NCI-H774 (cell line): ENCODE results near the gene BLOC1S6.
A peak's percentile ranks its signal among the peaks of the same experiment; 100 is the strongest.

Experiments
- DNase-seq: peaks from one replicate; lab custom pipeline; 2025; lab: John Stamatoyannopoulos, UW

BLOC1S6 gene, protein sequence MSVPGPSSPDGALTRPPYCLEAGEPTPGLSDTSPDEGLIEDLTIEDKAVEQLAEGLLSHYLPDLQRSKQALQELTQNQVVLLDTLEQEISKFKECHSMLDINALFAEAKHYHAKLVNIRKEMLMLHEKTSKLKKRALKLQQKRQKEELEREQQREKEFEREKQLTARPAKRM

DNA sequence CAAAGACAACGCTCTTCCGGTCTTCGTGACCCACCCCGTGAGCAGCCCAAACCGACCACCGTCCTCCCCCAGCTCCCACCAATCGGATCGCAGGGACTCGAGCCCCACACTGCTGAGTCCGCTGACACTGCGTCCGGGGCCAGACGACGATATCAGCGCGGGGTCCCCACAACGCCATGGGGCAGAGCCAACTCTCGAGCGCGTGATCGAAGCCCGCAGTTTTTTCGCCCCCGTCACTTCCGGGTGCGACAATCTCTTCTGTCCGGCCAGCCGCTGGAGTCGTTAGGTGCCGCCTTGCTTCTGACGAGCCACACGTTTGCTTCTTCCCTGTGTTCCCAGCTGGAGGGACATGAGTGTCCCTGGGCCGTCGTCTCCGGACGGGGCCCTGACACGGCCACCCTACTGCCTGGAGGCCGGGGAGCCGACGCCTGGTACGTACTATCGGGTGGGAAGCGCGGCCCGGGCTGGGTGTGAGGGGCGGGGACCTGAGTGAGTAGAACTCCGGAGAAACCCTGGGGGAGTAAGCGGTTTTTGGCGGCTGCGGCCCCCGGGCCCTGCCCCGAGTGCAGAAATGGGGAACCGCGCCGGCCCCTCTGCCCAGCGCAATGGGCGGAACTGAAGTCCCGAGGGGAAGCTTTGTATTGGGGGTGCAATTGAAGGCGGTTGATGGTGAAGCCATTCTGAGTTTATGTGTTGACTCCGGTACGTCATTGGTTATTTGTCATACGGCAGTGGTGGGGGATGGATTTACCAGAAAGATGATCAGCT, at the start of gene BLOC1S6:
BLOC1S6 (plus strand) TSS at position 285 of the 768 bp plus-strand sequence; CDS start at position 350, 65 bp downstream.
- peak; percentile 87 for DNase-seq

DNA sequence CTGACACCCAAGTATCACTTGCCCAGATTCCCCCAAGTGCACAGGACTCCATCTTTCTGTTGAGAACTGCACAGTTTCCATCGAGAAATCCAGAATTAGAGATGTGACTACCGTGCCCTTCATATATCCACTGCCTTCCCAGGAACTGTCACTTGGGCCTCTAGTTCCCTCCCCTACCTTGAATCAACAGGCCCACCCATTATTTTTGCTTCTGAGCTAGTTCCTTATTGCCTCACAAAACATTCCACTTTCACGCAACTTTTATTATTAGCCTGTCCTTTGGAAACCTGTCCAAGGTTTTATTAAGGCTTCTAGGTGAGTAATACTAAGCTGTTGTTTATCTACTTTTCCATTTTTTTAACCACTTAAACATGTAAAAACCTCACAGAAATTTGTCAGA, 47.5 kb upstream of the BLOC1S6 start:
- DNase-seq = no peak

DNA sequence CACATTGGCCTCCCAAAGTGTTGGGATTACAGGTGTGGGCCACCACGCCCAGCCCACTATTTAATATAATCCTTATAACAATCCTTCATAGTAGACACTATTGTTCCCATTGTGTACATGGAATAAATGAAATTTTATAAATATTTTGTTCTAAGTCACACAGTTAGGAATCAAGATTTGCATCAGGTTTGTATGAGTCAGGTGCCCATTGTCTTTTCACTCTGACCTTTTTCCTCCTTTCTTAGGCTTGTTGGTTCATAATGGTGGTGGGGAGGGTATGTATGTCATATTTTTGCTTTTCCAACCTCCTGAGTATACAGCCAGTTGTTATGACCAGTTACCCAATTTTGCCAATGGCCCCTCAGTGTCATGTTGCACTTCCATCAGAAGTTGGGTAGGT, 46.6 kb upstream of the BLOC1S6 start:
- no peak for DNase-seq

DNA sequence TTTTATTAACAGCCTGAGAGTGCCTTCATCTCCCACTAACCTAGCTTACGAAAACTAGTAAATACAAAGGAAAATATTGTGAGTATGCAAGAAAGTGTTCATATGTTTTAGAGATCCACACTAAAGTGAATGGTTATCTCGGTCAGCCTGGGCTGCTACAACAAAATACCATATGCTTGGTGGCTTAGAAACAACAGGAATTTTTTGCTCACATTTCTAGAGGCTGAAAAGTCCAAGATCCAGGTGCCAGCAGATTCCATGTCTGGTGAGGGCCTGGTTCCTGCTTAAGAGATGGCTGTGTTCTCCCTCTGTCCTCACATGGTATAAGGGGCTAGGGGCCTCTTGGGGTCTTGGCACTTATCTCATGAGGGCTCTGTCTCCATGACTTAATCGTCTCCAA, 44.1 kb upstream of the BLOC1S6 start:
- DNase-seq = no peak

DNA sequence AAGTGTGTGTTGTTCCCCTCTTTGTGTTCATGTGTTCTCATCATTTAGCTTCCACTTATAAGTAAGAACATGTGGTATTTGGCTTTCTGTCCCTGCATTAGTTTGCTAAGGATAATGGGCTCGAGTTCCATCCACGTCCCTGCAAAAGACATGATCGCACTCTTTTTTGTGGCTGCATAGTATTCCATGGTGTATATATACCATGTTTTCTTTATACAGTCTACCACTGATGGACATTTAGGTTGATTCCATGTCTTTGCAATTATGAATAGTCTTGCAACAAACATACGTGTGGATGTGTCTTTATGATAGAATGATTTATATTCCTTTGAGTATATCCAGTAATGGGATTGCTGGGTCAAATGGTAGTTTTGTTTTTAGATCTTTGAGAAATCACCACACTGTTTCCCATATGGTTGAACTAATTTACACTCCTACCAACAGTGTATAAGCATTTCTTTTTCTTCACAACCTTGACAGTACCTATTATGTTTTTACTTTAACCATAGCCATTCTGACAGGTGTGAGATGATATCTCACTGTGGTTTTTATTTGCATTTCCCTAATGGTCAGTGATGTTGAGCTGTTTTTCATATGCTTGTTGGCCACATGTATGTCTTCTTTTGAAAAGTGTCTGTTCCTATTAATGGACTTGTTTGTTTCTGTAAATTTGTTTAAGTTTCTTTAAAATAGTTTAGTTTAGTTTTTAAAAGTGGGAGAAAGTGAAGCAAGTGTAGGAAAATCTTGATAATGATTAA, 42.7 kb upstream of the BLOC1S6 start:
- DNase-seq = no peak

DNA sequence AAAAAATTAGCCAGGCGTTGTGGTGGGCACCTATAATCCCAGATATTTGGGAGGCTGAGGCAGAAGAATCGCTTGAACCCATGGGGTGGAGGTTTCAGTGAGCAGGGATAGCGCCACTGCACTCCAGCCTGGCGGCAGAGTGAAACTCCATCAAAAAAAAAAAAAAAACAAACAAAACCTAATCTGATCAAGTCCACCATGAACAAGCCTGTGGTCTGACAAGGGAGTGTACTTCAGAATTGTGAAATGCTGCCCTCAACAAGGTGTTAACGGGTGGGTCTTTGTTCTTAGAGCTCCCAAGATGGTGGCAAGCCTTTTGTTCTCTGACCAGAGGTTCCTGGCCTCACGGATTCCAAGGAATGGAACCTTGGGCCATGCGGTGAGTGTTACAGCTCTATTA, 40.4 kb upstream of the BLOC1S6 start:
- DNase-seq = no peak

DNA sequence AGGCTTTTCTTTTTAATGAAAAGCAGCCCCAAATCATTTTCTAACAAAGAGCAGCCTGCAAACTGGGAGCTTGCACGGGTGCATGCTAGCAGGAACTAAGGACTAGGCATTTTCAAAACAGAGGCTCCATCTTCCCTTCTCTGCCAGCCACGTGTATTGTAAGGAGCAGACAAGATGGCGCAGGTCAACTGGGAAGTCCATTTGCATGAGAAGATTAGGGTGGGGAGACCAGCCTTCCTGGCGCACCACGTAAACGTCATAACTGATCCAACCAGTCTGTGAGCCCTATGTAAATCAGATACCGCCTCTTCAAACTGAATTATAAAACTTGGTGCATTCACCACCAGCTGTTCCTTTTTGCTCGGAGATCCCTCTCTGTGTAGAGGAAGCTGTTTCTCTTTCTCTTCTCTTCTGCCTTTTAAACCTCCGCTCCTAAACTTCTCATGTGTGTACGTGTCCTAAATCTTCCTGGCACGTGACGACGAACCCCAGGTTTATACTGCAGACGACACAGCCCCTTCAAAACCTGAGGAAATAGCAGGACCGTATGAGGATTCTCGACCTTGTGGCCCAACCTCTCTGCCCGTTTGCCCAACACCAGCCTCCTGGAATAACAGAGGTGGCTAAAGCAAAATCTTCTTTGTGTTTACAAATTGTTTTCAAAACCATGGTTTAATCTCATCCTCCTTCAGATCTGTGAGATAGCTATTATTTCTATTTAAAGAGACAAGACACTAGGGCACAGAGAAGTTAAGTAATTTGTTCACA, 38.2 kb upstream of the BLOC1S6 start:
- DNase-seq = no peak

DNA sequence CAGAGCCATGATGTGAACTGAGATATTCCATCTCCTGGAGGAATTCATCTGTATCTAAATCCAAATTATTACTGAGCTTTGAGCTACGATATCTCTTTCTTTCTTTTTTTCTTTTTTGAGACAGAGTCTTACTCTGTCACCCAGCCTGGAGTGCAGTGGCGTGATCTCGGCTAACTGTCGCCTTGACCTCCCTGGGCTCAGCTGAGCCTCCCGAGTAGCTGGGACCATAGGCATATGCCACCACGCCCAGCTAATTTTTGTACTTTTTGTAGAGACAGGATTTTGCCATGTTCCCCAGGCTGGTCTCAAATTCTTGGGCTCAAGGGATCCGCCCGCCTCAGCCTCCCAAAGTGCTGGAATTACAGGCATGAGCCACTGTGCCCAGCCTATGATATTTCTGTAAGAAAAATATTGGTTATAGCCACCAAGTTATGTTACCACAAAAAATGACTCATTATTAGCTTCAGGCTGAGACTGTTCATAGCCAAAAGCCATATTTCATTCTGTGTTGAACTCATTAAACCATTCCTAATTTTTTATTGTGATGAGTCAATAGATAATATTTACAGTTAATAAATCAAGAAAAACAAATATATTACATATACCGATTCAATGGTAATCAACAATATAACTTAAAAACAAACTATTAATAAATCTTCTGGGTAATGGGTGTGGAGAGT, 37.5 kb upstream of the BLOC1S6 start:
- no peak for DNase-seq

DNA sequence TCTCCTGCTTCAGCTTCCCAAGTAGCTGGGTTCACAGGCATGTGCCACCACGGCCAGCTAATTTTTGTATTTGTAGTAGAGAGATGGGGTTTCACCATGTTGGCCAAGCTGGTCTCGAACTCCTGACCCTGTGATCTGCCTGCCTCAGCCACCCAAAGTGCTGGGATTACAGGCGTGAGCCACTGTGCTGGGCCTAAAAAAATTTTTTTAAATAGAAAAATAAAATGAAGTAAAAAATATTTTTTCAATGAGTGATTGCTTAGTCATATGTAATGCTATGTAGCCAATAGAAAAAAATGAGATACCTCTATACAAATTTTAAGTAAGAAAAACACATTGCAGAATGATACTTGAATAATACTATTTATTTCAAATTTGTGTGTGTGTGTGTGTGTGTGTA, 36.7 kb upstream of the BLOC1S6 start:
- no peak for DNase-seq

DNA sequence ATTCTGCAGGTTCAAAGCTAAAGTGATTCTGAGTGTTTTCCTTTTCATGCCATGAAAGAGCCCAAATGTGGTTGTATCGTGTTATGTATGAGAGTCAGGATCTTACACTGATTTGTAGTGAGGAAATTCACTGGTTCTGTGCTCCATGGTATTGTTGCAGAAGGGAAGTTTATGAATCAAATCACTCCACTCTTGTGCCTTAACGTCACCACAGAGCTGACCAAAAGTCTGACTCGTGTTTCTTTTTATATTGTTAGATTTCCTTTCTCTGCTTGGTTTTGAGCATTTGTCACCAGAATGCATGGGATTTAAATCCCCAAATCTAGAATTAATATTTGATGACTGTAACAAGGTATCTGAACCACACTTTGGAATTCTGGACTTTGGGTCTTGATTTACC, 35.5 kb upstream of the BLOC1S6 start:
- DNase-seq = no peak

DNA sequence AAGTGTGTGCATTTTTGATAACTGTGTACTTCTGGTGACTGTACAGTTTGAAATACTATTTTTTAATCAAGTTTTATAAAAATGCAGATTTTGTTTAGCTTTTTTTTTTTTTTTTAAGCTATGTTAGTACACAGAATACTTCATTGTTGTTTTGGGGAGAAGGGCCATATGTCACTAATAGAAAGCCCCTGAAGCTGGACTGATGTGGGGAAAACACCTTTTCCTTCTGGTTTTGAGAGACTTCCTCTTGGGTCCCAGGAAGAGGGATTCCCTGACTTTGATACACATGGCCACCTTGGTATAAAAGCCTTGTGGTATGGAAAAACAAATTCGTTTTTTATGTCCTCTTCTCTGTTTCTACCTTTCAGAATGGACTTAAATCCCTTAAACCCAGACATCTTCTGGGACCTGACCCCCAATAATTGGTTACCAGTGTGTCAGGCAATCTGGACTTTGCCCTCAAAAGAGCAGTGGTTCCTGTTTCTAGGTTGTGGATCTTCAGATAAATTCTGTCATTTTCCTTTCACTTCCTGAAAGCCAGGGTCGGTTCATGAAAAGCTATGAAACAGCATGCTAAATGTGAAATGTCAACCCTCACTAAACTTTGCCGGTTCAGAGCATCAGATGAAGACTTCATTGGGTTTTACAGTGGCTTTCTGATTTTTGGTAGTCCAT, 31.1 kb upstream of the BLOC1S6 start:
- no peak for DNase-seq

DNA sequence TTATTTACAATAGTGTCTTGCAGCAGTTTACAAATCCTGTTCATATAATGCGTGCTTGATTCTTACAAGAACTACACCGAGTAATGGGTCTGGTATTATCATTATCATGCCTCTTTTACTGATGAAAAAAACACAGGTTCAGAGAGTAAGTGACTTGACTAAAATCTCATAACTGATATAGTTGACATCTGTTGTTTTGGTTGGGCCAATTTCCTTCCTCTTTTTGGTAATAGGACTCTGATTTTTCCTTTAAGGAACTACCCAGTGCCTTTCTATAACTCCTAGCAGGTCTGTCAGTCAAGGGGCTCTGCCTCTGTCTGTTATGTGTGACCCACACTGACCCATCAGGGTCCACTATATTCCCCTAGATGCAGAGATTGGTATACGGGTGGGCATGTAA, 14.6 kb upstream of the BLOC1S6 start:
- no peak for DNase-seq

DNA sequence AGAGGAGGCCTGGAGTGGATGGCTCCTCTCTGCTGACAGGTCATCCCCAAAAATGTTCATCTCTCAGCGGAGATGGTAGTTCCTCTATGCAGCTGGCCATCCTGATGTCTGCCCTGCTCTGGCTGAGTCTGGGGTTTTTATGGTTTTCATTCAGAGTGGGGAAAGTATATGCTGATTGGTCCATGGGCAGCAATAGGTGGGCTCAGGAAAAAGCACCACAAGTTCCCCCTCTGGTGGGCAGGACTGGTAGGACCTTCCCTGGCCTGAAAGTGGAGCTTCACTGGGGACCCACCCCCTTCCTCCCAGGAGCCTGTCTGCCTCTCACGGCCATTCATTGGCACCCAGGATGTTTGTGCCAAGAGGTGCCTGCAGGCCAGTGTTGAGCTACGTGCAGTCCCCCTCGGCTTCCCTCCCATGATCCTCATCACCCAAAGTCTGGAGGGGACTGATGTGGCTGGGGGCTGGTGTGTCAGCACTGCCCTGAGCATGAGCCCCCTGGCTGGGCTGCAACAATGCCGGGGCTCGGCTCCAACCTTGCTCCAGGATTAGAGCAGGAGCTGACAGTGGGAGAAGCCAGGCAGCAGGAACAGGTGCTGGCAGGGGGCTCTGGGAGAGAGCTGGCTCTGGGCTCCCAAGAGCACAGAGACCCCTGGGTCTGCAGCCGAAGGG, 13.1 kb upstream of the BLOC1S6 start:
- no peak for DNase-seq

DNA sequence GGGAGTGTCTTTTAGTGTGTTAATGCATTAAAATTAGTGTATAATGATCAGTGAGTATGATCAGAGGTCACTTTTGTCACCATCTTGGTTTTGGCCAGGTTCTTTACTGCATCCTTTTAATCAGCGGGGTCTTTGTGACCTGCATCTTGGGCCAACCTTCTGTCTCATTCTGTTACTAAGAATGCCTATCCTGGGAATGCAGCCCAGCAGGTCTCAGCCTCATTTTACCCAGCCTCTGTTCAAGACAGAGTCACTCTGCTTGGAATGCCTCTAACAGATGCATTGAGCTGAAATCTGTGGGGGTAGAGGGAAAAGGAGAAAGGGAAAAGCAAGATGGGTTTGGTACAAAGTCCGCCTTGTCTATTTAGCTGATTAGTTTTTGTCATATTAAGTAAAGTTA, 5.3 kb upstream of the BLOC1S6 start:
- no peak for DNase-seq

DNA sequence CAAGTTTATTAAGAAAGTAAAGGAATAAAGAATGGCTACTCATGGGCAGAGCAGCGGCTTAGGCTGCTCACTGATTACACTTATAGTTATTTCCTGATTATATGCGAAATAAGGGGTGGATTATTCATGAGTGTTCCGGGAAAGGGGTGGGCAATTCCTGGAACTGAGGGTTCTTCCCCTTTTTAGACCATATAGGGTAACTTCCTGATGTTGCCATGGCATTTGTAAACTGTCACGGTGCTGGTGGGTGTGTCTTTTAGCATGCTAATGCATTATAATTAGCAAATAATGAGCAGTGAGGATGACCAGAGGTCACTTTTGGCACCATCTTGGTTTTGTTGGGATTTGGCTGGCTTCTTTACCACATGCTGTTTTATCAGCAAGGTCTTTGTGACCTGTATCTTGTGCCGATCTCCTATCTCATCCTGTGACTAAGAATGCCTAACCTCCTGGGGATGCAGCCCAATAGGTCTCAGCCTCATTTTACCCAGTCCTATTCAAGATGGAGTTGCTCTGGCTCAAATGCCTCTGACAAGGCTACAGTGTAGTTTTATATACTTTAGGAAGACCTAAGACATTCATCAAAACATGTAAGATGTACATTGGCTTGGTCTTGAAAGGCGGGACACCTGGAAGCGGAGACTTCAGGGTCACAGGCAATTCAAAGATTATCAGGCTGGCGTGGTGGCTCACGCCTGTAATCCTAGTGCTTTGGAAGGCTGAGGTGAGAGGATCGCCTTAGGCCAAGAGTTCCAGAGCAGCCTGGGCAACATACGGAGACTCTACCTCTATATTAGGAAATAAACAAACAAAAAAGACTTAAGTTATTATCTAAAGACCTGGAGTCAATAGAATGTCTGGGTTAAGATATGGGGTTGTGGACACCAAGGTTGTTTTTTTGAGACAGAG, 3.2 kb upstream of the BLOC1S6 start:
- no peak for DNase-seq

DNA sequence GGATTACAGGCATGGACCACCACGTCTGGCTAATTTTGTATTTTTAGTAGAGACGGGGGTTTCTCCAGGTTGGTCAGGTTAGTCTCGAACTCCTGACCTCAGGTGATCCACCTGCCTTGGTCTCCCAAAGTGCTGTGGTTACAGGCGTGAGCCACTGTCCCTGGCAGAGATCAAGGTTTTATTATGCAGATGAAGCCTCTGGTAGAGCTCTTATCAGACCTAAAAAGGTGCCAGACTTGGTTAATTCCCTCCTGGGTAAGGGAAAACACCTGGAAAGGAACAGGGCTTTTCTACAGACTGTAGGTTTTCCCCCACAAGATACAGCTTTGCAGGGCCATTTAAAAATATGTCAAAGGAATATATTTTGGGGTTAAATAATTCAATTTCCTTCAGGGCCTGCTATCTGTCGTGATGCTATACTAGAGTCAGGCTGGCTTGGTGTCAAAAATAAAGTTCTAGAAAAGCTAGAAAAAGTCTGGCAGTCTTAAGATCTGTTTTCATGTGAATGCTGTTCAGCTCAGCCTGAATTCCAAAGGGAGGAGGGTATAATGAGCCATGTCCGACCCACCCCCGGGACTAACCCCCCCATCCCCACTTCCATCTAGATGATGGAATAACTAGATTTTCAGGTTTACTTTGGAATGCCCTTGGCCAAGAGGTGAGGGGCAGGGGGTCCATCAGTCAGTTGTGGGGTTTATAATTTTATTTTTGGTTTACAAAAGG, 1.9 kb upstream of the BLOC1S6 start:
- DNase-seq = no peak

DNA sequence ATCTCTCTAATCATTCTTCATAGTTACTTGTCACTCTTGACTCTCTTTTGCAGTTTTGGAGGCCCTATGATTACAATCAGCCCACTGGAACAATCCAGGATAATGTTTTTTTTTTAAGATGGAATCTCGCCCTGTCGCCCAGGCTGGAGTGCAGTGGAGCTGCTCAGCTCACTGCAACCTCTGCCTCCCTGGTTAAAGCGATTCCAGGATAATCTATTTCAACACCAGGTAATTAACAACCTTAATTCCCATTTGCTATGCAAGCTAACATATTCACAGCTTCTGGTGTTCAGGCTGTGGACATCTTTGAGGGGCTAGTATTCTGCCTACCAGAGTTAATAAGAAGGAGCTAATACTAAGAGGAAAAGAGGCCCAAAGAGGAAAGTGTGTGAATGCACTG, 1.1 kb upstream of the BLOC1S6 start:
- DNase-seq = no peak

DNA sequence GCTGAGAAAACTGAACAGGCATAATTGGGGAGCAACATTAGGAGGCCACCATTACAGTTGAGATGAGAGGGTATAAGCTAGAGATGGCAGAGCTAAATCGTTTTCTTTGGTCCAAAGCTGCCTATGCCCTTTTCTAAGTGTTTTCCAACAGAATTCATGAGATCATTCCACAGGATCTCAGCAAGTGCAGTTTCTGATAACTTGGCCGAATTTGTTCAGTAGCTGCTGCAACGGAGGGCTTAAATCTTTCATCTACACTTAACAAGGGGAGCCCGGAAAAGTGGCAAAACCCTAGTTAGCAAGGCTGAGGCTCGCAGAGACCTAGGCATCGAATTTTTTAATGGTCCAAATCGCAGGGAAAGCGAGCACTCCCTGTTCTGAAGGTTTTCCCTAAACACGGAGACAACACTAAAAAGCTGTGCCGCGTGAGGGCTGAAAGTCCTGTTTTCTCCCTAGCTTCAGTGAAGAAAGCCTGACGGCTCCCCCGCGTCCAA, 531 bp upstream of the BLOC1S6 start:
- DNase-seq = no peak

DNA sequence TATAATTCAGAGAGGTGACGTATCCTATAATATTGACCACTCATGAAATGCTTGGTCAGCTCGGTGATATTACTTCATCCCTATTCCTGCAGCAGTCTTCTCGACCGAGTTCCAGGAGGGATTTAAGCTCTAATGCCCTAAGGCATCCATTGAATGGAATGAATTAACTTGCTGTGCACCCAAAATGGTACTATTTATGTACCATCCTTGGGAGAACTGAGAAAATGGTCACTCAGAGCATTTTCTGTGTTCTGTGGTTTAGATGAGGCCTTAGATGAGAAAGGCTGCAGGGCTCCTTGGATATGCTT, 638 bp downstream of the BLOC1S6 start:
- no peak for DNase-seq
